Chondrocyte (in vitro differentiated cells): ENCODE data around the gene GABRB3. TPM values are rescaled to one million over a fixed set of nuclear protein-coding genes. Genes with fewer than 3 reads are reported as not detected.

Experiments
- DNase-seq: peaks from one replicate; pipeline ENCODE4 v3.0.0; 2021; ENCODE audit warnings: mixed read lengths, low spot score
- H3K27ac Mint-ChIP-seq: one replicate; pipeline ENCODE4 v1.8.0; 2021; ENCODE audit warnings: mild to moderate bottlenecking, moderate library complexity, mixed read lengths; ENCODE audit not compliant: unreplicated experiment
- H3K27me3 Mint-ChIP-seq: 2 replicates; pipeline ENCODE4 v1.8.0; 2021; ENCODE audit warnings: low read depth, mixed read lengths
- H3K36me3 Mint-ChIP-seq: 2 replicates; pipeline ENCODE4 v1.8.0; 2021; ENCODE audit warnings: low read depth, mixed read lengths
- H3K4me1 Mint-ChIP-seq: 2 replicates; pipeline ENCODE4 v1.8.0; 2021; ENCODE audit warnings: low read depth, mild to moderate bottlenecking, mixed read lengths
- H3K4me3 Mint-ChIP-seq: one replicate; pipeline ENCODE4 v1.8.0; 2021; ENCODE audit warnings: mild to moderate bottlenecking, moderate library complexity, mixed read lengths; ENCODE audit not compliant: unreplicated experiment
- H3K9me3 Mint-ChIP-seq: 2 replicates; pipeline ENCODE4 v1.8.0; 2021; ENCODE audit warnings: low read depth, mixed read lengths
- total RNA-seq: library from RNA; stranded (reverse); gene quantifications from 3 replicates; pipeline ENCODE4 v1.2.1, GENCODE V29; 2021
- TF ChIP-seq, protein P1 (sequence below): fragments of 200-600 bp; sonication (generic); IDR thresholded peaks from 2 replicates; pipeline ENCODE4 v1.5.0; 2021; ENCODE audit warnings: antibody characterized with exemption, mild to moderate bottlenecking, moderate library complexity

Gene GABRB3
- total RNA-seq, 1 donor from 2014 or later: 1.6 TPM

DNA sequence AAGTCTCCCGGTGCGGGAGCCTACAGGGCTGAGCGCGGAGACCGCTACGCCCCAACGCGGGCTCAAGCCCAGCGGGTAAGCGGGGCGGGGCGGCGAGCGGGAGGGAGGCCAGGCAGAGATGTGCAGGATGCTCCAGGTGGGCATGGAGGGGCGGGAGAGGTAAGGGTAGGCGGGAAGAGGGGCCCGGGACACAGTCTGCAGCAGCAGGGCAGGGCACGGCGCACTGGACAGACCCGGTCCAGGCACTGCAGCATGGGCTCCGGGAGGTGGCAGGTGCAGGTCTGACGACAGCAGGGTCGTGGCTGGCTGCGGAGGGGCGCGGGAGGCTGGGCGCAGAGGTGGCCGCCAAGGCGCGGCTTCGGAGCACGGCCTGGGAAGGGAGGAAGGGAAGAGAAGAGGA is 102.8 kb downstream of the GABRB3 start:
- TF ChIP-seq, protein P1, sequence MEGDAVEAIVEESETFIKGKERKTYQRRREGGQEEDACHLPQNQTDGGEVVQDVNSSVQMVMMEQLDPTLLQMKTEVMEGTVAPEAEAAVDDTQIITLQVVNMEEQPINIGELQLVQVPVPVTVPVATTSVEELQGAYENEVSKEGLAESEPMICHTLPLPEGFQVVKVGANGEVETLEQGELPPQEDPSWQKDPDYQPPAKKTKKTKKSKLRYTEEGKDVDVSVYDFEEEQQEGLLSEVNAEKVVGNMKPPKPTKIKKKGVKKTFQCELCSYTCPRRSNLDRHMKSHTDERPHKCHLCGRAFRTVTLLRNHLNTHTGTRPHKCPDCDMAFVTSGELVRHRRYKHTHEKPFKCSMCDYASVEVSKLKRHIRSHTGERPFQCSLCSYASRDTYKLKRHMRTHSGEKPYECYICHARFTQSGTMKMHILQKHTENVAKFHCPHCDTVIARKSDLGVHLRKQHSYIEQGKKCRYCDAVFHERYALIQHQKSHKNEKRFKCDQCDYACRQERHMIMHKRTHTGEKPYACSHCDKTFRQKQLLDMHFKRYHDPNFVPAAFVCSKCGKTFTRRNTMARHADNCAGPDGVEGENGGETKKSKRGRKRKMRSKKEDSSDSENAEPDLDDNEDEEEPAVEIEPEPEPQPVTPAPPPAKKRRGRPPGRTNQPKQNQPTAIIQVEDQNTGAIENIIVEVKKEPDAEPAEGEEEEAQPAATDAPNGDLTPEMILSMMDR: no peak
- H3K4me1 Mint-ChIP-seq: no peaks in the 10 kb centered on the region
- H3K27me3 Mint-ChIP-seq: peaks cover 1% of the 10 kb centered on the region
- peaks cover 6% of the 10 kb centered on the region for H3K9me3 Mint-ChIP-seq
- H3K36me3 Mint-ChIP-seq: no peaks in the 10 kb centered on the region
- no peak for DNase-seq
- no peak overlapping the region for H3K4me3 Mint-ChIP-seq
- H3K27ac Mint-ChIP-seq: no peak overlapping the region

DNA sequence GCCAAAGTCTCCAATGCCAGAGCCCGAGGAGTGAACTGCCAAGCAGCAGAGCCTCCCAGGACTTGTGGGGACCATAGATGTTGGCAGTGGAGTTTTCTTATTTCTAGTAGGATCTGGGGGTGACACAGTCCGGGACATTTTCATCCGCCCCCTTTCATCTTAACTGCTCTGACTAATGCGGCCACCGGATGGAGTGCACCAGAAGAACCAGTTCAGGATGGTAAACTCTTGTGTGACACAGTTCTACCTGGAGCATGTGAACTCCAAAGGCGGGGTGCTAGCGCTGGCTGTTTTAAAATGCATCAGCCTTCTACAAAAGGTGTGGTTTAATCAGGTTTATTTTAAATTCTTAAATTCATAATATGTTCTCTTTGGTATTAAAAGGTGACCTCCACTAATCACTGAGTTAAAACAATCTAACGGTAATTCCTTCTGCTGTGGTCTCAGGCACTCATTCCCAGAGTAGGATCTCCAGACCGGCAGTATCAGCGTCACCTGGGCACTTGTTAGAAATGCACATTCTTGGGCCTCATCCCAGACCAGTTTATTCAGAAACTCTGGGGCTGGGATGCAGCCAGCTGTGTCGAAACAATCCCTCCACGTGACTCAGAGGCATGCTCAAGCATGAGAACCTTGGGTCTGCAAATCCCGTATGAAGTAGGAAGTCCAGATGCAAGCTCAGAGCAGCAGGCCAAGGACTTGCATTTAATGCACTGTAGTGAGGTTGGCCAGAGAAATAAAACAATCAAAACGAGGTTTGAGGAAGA is 105.5 kb downstream of the GABRB3 start:
- H3K4me3 Mint-ChIP-seq: no peak overlapping the region
- no peaks in the 10 kb centered on the region for H3K4me1 Mint-ChIP-seq
- H3K27ac Mint-ChIP-seq: no peak overlapping the region
- H3K27me3 Mint-ChIP-seq: no peaks in the 10 kb centered on the region
- peaks cover 6% of the 10 kb centered on the region for H3K9me3 Mint-ChIP-seq
- TF ChIP-seq, protein P1: no peak
- no peaks in the 10 kb centered on the region for H3K36me3 Mint-ChIP-seq
- DNase-seq: no peak

DNA sequence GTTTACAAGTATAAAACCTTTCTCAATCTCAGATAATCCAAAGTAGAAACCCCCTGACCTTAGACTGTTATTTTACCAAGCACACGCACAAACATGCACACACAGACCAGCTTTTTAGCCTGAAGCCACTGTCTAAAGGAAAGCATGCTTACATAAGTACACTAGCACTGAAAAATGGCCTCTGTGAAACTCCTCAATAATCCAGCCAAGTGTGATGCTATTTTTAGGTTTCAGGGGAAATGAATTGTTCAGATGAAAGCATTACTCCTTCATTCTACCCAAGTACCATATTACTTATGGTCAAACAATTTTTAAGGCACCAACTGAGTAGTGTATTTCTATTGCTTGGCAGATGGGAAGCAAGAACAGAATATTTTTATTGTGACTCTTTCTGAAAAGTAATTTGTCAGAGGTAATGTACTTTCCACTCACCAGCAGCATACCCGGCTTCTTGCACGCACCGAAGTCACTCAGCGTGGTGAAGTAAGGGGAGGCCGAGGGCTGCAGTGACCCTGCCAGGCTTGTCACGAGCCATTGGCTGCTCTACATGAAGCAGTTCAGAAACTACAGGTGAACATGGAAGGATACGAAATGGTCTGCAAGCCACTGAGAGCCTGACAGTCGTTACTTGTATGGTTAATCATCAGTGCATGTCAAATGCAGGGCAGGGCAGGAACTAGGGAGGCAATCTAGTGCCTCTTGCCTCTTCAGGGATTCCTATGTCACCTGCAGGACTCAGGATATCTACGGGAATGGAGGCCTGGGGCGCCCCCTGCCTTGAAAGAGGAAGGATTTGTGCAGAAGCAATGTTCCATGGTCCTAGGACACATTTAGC is 106.7 kb downstream of the GABRB3 start:
- DNase-seq: no peak
- H3K27ac Mint-ChIP-seq: no peak overlapping the region
- H3K4me3 Mint-ChIP-seq: no peak overlapping the region
- TF ChIP-seq, protein P1: no peak
- no peaks in the 10 kb centered on the region for H3K4me1 Mint-ChIP-seq
- H3K36me3 Mint-ChIP-seq: no peaks in the 10 kb centered on the region
- no peaks in the 10 kb centered on the region for H3K27me3 Mint-ChIP-seq
- peaks cover 6% of the 10 kb centered on the region for H3K9me3 Mint-ChIP-seq

DNA sequence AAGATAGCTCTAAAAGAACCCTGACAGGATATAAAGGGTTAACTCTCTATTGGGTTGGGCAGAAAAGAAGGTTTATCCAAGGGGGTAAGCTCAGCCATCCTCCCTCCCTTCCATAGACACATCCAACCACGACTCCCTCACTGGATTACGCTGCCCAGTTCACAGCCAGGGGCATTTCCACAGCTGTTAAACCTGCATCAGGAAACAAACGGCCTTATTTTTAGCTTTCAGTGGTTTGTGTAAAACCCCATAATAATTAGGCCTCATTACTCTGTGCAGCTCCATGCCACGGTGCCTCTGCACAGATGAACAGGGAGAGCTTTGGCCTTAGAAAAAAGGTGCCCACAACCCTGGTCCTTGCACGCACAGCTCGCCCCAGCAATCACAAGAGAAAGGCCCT is 110.6 kb downstream of the GABRB3 start:
- TF ChIP-seq, protein P1: no peak

DNA sequence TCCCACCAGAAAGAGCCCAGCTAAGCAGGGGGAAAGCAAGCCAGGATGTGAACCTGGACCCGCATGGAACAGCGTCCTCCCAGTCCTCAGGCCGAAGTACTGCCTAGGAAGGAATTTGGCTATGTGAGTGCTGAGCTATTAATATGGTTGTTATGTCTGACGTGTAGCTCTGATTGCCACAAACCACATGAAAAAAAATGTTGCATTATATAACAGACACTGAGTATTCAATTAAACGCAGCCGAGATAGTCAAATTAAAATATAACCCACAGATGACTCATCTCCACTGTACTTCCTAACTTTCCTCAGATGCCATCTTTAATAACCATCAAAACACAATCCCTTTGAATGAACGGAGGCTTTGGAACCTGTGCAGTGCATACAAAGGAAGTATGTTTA is 111.1 kb downstream of the GABRB3 start:
- Mint-ChIP-seq H3K27ac (no peak overlapping the region), H3K27me3 (no peaks in the 10 kb centered on the region), H3K4me1 (no peaks in the 10 kb centered on the region), H3K4me3 (no peak overlapping the region), H3K36me3 (no peaks in the 10 kb centered on the region), H3K9me3 (peaks cover 10% of the 10 kb centered on the region)
- no peak for DNase-seq
- TF ChIP-seq, protein P1: no peak

More for the DNA sequence above, 110.6 kb downstream of the GABRB3 start:
- Mint-ChIP-seq H3K27ac (no peak overlapping the region), H3K9me3 (peaks cover 10% of the 10 kb centered on the region), H3K36me3 (no peaks in the 10 kb centered on the region), H3K4me3 (no peak overlapping the region), H3K4me1 (no peaks in the 10 kb centered on the region), H3K27me3 (no peaks in the 10 kb centered on the region)
- no peak for DNase-seq
